ENCODE data around the gene MORN1. TPM values are rescaled to one million over a fixed set of nuclear protein-coding genes. Genes with fewer than 3 reads are reported as not detected.

The MORN1 gene
- total and polyA plus RNA-seq, 10 of the 15 experiments (the other 5 are each of a cell fraction or from before 2014, with no cell fraction given) = 0.76 to 7.9 (median 5.5) TPM

GRCh38 chr1:2303781-2304180 is 87.6 kb downstream of the MORN1 start:
- RAD21 ChIA-PET (ENCODE audit: unreplicated experiment) = no interaction called here
- no peak overlapping the region for H3K4me2 ChIP-seq (ENCODE audit: control insufficient read depth, insufficient read depth)
- no peak overlapping the region for H3K4me3 ChIP-seq
- DNase-seq (ENCODE audit: low read depth, low spot score) = no peak
- peaks cover 28% of the 10 kb centered on the region for H3K4me1 ChIP-seq (ENCODE audit: control insufficient read depth, insufficient read depth, low read length)
- H3K36me3 ChIP-seq (ENCODE audit: control insufficient read depth in 2 of 2, insufficient read depth in 2 of 2, low read length in 1 of 2) = peaks cover 2 to 14% of the 10 kb centered on the region in 2 experiments; a peak in 3 of 4 replicates
- H3K9me3 ChIP-seq (replicated peaks; ENCODE audit: control insufficient read depth, insufficient read depth, low read length) = no peaks in the 10 kb centered on the region
- H3K9ac ChIP-seq (ENCODE audit: control insufficient read depth, insufficient read depth, low read length) = no peak overlapping the region
- no peaks in the 10 kb centered on the region for H4K20me1 ChIP-seq (ENCODE audit: control insufficient read depth, insufficient read depth)
- CTCF ChIA-PET = no interaction called here
- H3K79me2 ChIP-seq (ENCODE audit: control insufficient read depth, insufficient read depth, low read length) = peaks cover 17% of the 10 kb centered on the region
- SMC1A ChIA-PET (ENCODE audit: uncharacterized antibody, unreplicated experiment) = no interaction called here
- TF ChIP-seq ESRRA (IDR thresholded peaks at IDR 0.05; ENCODE audit: low read length) (no peak), MTA3 (IDR thresholded peaks at IDR 0.05; ENCODE audit: borderline replicate concordance, low read length) (no peak)
- BruUV-seq (replicated peaks) = no TSS peak
- no peak overlapping the region for H3K27ac ChIP-seq (ENCODE audit: control insufficient read depth, insufficient read depth)
- ATAC-seq = no peak
- 95% methylated on average over 24 of the region's 26 CpGs for WGBS (ENCODE audit: insufficient coverage, insufficient replicate concordance, low lambda C conversion rate, missing lambda C conversion rate)
- POLR2A ChIA-PET = no interaction called here
- intact Hi-C loops (cut with micrococcal nuclease; ENCODE audit: unreplicated experiment) = loop anchor here (10.0 kb wide), 1 partner anchor 241 kb away; no protein-coding TSS in a partner anchor
- in situ Hi-C loops (cut with MboI) = no loop called here
- FAIRE-seq = no peak
- no peaks in the 10 kb centered on the region for H3K27me3 ChIP-seq (replicated peaks in 1 of 2; ENCODE audit: control insufficient read depth in 2 of 2, insufficient read depth in 2 of 2, low read length in 1 of 2)
- no peak overlapping the region for H2AFZ ChIP-seq (ENCODE audit: control insufficient read depth, low read depth, low read length)

DNA sequence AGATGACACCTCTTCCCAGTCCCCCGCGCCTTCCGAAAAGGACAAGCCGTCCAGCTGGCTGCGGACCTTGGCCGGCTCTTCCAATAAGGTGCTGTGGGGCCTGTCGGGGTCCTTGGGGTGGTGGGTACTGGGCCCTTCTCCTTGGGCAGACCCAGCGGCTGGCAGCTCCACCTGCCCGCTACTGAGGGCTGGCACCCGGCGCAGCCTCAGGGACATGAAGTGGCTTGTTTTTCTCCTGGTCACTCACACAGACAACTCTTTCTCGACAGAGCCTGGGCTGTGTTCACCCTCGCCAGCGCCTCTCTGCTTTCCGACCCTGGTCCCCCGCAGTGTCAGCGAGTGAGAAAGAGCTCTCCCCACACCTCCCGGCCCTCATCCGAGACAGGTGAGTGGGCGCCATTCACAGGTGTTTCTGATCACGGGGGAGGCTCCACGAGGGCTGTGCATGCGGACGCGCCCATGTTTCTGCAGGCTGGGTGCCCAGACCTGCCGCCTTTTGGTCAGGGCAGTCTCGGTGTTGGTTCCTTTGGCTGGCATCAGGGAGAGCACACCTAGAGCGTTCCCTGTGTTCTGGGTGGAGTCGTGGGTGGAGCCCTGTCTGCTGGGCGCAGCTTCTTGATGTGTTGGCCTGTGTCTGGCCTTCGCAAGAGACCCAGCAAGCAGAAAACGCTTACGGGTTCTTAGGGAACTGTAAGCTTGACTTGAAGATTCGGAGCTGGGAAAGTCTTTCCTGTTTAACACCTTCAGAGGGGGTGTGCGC is 88.2 kb downstream of the MORN1 start:
- RAD21 ChIA-PET (ENCODE audit: unreplicated experiment) = no interaction called here
- Histone ChIP-seq H3K4me2 (ENCODE audit: control insufficient read depth, insufficient read depth) (no peak overlapping the region), H4K20me1 (ENCODE audit: control insufficient read depth, insufficient read depth) (no peaks in the 10 kb centered on the region), H3K79me2 (ENCODE audit: control insufficient read depth, insufficient read depth, low read length) (peaks cover 18% of the 10 kb centered on the region), H3K27ac (ENCODE audit: control insufficient read depth, insufficient read depth) (no peak overlapping the region), H3K4me1 (ENCODE audit: control insufficient read depth, insufficient read depth, low read length) (peaks cover 28% of the 10 kb centered on the region), H3K36me3 (ENCODE audit: control insufficient read depth in 2 of 2, insufficient read depth in 2 of 2, low read length in 1 of 2) (peaks cover 2 to 14% of the 10 kb centered on the region in 2 experiments; a peak in 3 of 4 replicates), H3K27me3 (replicated peaks in 1 of 2; ENCODE audit: control insufficient read depth in 2 of 2, insufficient read depth in 2 of 2, low read length in 1 of 2) (no peaks in the 10 kb centered on the region), H3K9me3 (replicated peaks; ENCODE audit: control insufficient read depth, insufficient read depth, low read length) (no peaks in the 10 kb centered on the region), H3K4me3 (no peak overlapping the region), H2AFZ (ENCODE audit: control insufficient read depth, low read depth, low read length) (no peak overlapping the region), H3K9ac (ENCODE audit: control insufficient read depth, insufficient read depth, low read length) (no peak overlapping the region)
- CTCF ChIA-PET = no interaction called here
- WGBS (ENCODE audit: insufficient coverage, insufficient replicate concordance, low lambda C conversion rate, missing lambda C conversion rate) = 94% methylated on average over 29 of the region's 35 CpGs
- BruUV-seq (replicated peaks) = no TSS peak
- no peak for ATAC-seq
- POLR2A ChIA-PET = no interaction called here
- SMC1A ChIA-PET (ENCODE audit: uncharacterized antibody, unreplicated experiment) = no interaction called here
- TF ChIP-seq SREBF2 (IDR thresholded peaks at IDR 0.05; ENCODE audit: low read length) = no peak
- TF ChIP-seq ETV6 (conservative IDR thresholded peaks at IDR 0.05 in 1 of 2, IDR thresholded peaks at IDR 0.05 in 1 of 2; ENCODE audit: borderline replicate concordance in 1 of 2, low read depth in 1 of 2) = no peak
- TF ChIP-seq FOXM1 (IDR thresholded peaks at IDR 0.05; ENCODE audit: low read depth, low read length) = no peak
- no peak for TF ChIP-seq SMAD1 (IDR thresholded peaks at IDR 0.05; ENCODE audit: low read depth, partially characterized antibody)
- no peak for TF ChIP-seq NFYB (IDR thresholded peaks at IDR 0.05; ENCODE audit: insufficient read depth, low read depth, low read length)
- TF ChIP-seq BRCA1 (IDR thresholded peaks at IDR 0.05; ENCODE audit: low read depth, low read length) = no peak
- no peak for TF ChIP-seq FOXK2 (IDR thresholded peaks at IDR 0.05)
- no peak for TF ChIP-seq IRF4 (IDR thresholded peaks at IDR 0.05; ENCODE audit: low read depth, low read length)
- TF ChIP-seq CREM (IDR thresholded peaks at IDR 0.05; ENCODE audit: low read depth) = no peak
- TF ChIP-seq RFX5 (IDR thresholded peaks at IDR 0.05; ENCODE audit: low read depth, low read length) = no peak
- TF ChIP-seq YBX1 (IDR thresholded peaks at IDR 0.05) = no peak
- no peak for TF ChIP-seq ZBTB40 (IDR thresholded peaks at IDR 0.05; ENCODE audit: borderline replicate concordance)
- TF ChIP-seq BACH1 (IDR thresholded peaks at IDR 0.05; ENCODE audit: borderline replicate concordance) = no peak
- in situ Hi-C loops (cut with MboI) = no loop called here
- no peak for DNase-seq (ENCODE audit: low read depth, low spot score)
- FAIRE-seq = no peak
- intact Hi-C loops (cut with micrococcal nuclease; ENCODE audit: unreplicated experiment) = loop anchor here (10.0 kb wide), 1 partner anchor 242 kb away; no protein-coding TSS in a partner anchor

All from GM12878 (cell line).